ENCODE results near the gene CCIN. TPM values are rescaled to one million over a fixed set of nuclear protein-coding genes. Genes with fewer than 3 reads are reported as not detected.
A peak's percentile ranks its signal among the peaks of the same experiment; 100 is the strongest.

CCIN gene
- total and polyA plus RNA-seq, 9 of the 15 experiments (the other 6 are each of a cell fraction or from before 2014, with no cell fraction given): not detected

DNA sequence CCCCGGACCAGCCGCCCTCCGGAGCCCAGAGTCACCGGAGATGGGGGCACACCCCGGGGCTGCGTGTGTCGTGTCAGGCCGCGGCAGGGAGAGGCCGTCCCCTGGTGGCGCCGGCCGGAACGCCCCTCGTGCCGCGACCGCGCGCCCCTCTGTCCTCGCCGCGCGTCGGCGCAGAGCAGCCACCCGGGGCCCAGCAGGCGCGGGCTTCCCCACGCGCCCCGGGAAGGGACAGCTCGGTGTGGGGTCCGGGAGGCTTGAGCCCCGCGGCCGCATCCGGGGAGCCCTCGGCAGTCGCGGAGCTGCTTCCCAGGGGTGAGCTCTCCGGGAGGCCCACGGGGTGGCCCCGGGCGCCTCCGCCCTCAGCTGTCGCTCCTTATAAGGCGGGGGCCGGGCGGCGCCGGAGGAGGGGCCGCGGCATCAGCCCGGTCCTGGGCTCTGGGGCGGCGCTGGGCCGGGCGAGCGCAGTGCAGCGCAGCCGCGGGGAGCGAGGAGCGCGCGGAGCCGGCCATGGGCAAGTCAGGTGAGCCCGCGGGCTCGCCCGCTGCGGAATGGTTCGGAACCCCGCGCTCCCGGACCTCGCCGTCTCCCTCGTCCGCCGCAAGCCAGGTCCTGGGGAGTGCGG lies 32.8 kb upstream of the CCIN start, which contains the start of gene GLIPR2 (continued):
- TF ChIP-seq YY1 (IDR thresholded peaks at IDR 0.05; ENCODE audit: borderline replicate concordance in 1 of 3, control insufficient read depth in 1 of 3, extremely low read depth in 1 of 3, insufficient read depth in 3 of 3, insufficient read length in 1 of 3, insufficient replicate concordance in 2 of 3, low read depth in 1 of 3, low read length in 2 of 3): peak in 1 of 3 experiments; percentile 42
- TF ChIP-seq ZBTB49 (CRISPR knock-in tag; IDR thresholded peaks at IDR 0.05; ENCODE audit: borderline replicate concordance): no peak
- no peak for TF ChIP-seq HNRNPK (IDR thresholded peaks at IDR 0.05; ENCODE audit: low read depth, low read length, poor library complexity, severe bottlenecking)
- TF ChIP-seq YBX1 (IDR thresholded peaks at IDR 0.05): no peak
- TF ChIP-seq MYBL2 (IDR thresholded peaks at IDR 0.05; ENCODE audit: low read depth): no peak
- no peak for TF ChIP-seq MYBL2 (CRISPR knock-in tag; IDR thresholded peaks at IDR 0.05; ENCODE audit: borderline replicate concordance)
- peak; percentile 46; the same call in 1 of the 2 replicates for TF ChIP-seq GATAD2B (IDR thresholded peaks at IDR 0.05; ENCODE audit: borderline replicate concordance)
- no peak for TF ChIP-seq ELF2 (CRISPR knock-in tag; IDR thresholded peaks at IDR 0.05)
- TF ChIP-seq ZNF239 (CRISPR knock-in tag; IDR thresholded peaks at IDR 0.05): no peak
- no peak for TF ChIP-seq HIVEP1 (CRISPR knock-in tag; IDR thresholded peaks at IDR 0.05)
- TF ChIP-seq THAP12 (CRISPR knock-in tag; IDR thresholded peaks at IDR 0.05): no peak
- TF ChIP-seq MTA3 (IDR thresholded peaks at IDR 0.05; ENCODE audit: borderline replicate concordance): no peak
- TF ChIP-seq, protein P1, sequence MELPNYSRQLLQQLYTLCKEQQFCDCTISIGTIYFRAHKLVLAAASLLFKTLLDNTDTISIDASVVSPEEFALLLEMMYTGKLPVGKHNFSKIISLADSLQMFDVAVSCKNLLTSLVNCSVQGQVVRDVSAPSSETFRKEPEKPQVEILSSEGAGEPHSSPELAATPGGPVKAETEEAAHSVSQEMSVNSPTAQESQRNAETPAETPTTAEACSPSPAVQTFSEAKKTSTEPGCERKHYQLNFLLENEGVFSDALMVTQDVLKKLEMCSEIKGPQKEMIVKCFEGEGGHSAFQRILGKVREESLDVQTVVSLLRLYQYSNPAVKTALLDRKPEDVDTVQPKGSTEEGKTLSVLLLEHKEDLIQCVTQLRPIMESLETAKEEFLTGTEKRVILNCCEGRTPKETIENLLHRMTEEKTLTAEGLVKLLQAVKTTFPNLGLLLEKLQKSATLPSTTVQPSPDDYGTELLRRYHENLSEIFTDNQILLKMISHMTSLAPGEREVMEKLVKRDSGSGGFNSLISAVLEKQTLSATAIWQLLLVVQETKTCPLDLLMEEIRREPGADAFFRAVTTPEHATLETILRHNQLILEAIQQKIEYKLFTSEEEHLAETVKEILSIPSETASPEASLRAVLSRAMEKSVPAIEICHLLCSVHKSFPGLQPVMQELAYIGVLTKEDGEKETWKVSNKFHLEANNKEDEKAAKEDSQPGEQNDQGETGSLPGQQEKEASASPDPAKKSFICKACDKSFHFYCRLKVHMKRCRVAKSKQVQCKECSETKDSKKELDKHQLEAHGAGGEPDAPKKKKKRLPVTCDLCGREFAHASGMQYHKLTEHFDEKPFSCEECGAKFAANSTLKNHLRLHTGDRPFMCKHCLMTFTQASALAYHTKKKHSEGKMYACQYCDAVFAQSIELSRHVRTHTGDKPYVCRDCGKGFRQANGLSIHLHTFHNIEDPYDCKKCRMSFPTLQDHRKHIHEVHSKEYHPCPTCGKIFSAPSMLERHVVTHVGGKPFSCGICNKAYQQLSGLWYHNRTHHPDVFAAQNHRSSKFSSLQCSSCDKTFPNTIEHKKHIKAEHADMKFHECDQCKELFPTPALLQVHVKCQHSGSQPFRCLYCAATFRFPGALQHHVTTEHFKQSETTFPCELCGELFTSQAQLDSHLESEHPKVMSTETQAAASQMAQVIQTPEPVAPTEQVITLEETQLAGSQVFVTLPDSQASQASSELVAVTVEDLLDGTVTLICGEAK (IDR thresholded peaks at IDR 0.05): no peak
- TF ChIP-seq, protein P1 (CRISPR knock-in tag; IDR thresholded peaks at IDR 0.05): no peak

All from K562 (cell line).